Stimulated activated CD4-positive, alpha-beta T cell treated with anti-CD3 and anti-CD28 coated beads, Interleukin-12 subunit alpha, Interleukin-12 subunit beta, amount 100 ng/mL, for 24 hours (primary cell): ENCODE measurements around the gene CSNK2A3.
"Not testable (repeated sequence)": the region's sequence is repeated elsewhere in the genome, so short reads cannot be mapped to it uniquely, and the experiment has no call there.

Experiments used
- DNase-seq, 2 experiments: peaks; one replicate each; pipeline ENCODE4 v3.0.0-alpha.2; 2020; ENCODE audit warnings: low read depth in 2 of 2

The CSNK2A3 gene

DNA sequence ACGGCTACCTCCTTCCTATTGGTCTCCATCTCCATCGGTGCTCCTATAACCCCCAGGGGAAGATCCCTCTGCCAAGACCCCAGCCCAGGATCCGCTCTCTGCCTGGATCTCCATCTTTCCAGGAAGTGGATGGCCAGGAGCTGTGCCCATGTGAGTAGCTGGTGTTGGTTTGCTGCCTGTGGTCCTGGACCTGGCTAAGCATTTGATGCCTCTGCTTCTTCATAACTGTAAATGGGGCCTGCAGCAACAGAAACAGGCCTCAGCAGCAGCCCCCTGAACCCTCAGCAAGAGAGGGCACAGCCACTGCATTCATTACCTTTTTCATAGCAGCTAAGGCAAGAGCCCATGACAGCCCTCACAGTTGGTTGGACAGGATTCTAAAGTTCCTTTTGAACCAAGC, 26.6 kb upstream of the CSNK2A3 start:
- DNase-seq, result no peak

DNA sequence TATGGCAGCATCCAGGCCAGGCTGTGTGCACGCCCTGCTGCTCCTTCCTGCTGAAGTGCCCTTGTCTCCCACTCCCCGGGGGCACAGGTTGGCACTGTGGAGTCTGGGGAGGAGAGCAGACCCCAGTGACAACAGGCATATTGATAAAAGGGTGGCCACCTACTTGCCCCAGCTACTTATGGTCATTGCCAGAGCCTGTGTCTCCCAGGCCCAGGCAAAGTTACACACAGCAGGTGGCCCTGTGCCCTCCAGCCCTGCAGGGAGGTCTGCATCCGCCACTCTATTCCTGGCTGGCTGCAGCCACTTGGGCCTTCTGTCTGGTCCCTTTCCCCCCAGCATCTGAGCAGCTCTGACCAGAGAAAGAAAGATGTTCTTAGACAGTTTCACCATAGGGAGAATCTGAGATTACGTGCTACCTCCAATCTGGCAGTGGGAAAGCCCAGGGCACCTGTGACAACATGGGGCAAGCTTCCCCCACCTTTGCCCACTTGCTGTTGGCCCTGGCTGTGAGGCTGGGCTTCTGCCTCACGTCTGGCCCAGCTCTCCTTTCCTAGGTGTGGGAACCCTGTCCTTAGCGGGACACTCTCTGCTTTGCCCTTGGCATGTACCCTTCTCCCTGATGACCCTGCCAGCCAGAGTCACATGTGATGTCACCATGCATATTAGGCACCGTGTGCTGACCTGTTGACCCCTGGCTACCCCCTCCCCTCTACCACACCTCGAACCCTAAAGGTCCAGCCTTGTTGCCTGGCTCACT, 25.3 kb upstream of the CSNK2A3 start:
- DNase-seq, result no peak

DNA sequence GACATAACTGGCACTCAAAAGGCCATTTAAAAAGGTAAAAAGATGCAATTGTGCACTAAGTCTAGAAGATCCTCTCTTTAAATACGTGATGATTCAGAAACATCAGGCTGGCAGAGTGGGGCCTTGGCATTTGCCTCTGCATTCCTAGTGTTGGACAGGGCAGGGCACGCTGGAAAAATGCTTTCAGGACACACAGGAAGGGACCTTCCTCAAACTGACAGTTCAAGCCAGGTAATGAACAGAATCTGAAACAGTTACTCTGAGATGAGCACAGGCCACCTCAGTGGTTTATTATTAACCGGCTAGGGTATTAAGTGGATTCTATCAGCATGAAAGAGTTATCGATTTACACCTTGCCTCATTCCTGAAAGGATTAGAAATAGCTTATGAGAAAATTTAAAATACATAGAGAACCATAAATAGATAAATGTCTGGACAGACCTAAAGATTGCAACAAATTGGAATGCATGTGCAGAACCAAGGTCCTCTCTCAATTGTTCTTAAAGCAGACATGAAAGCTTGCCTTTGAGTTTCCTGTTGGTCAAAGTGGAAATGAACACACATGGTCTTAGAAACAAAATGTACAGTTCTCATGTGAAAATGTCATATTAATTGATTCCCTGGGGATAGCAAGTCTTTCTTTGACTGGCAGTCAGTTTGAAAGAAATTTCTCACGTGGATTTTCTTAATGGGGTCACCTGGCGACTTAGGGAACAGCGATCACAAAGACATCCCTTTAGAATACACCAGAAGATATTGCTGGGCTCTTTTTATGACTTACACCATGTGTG, 21.5 kb upstream of the CSNK2A3 start:
- DNase-seq, result no peak

DNA sequence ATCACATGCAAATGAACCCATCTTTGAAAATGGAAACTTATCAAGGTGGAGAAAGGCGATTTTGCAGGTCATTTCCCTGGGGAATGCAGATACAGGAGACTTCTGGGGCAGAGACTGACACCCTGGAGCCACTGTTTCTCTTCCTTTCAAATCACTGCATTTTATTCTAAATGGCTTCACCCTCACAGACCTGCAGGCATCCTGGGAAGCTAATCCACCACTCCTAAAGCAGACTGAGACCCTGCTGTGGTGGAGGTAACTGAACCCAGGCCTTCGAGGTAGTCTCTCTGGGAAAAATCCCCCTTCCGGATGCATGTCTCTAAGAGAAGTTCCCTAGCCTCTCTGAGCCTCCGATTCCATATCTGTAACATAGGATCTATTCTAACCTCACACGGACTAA, 20.9 kb upstream of the CSNK2A3 start:
- no peak for DNase-seq

DNA sequence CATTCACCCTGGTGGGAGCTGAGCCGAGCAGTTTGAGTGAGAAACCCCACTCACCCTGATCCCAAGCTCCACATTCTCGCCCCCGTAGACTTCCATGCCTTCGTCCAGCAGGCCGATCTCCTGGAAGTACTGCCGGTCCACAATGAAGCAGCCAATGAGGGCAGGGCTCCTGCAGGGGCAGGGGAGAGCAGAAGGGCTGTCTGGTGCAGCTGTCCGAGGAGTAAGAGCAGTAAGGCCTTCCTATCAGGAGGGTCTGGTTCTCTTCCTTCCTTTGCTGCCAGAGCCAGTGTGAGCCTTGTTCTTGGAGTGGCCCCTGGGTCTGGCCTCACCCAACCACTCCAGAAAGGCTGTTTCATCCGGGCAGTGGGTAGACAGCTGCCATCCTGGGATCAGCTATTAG, 19.4 kb upstream of the CSNK2A3 start:
- DNase-seq, result no peak

DNA sequence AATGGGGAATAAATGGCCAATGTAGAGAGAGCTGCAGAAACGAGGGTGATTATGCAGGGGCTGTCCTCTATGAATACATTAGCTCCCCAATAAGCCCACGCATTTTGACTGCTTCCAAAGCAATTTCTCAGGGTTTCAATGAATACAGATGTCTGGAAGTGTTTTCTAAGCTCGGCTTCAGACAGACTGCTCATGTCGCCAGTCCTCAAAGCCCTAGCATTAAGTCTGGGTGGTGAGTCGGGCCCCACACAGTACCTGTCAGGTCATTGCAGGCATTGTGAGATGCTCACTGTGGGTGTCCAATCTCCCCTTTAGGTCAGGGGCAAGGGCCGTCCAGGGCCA, 17.9 kb upstream of the CSNK2A3 start:
- no peak for DNase-seq

DNA sequence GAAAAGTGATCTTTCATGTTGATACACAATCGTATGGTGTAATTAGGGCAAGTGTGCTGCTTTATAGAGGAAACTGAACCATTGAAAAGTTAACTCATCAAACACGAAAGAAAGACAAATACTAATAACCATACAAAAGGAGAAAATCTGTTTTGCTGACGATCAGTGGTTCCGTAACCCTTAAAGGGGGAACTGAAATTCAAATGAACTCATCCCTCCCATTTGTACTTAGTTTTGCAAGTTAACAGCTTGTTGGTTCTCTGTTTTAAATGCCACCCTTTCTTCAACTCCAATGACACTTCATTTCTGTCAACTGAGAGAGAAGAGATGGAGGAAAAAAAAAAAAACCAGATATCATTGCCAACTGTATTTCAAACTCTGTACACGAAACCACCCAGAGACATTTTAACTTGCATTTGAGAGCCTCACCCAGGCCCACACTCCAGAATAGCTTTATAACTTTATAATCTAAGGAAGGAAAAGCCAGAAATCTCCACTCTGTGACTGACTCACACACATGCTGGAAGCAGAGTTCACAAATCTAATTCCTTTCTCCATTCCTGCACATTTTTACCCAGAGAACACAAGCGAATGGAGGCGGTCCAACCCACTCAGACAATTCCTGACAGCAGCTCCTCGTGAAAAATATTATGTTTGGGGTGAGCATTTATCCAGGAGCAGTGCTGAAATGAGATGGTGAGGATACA, 17.4 kb upstream of the CSNK2A3 start:
- no peak for DNase-seq

DNA sequence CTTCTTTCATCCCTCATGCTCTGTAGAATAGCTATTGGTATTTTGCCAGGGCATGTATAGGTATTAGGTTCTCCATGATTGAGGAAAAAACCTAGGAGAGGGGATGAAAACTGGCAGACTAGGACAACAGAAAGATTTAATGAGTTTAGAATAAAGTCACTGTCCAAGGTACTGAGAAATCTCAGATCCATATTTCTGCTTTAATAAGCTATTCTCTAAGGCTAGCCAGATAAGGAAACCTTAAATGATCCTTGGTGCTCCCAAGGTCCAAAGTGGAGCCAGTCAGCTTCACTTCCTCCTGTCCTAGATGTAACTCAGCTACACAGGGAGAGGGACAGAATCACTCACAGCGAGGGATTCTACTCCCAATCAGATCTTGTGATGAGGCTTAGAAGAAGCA, 13.7 kb upstream of the CSNK2A3 start:
- no peak for DNase-seq

DNA sequence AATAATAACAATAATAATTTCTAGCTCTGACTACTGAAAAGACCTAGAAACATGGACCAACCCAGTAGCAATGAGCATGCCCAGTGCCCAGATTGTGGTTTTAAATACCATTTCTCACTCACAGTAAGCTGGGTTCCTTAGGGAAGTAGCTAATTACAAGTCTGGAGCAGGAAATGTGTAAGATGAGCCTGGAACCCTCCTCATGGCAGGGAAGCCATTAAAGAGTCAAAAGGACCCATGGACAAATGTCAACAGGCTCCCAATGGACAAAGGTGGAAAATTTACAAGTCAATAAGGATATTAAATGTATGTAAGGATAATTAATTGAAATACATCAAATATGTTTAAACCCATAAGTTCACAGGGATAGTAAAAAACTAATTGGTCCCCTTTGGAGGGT, 10.6 kb upstream of the CSNK2A3 start:
- DNase-seq, result no peak

DNA sequence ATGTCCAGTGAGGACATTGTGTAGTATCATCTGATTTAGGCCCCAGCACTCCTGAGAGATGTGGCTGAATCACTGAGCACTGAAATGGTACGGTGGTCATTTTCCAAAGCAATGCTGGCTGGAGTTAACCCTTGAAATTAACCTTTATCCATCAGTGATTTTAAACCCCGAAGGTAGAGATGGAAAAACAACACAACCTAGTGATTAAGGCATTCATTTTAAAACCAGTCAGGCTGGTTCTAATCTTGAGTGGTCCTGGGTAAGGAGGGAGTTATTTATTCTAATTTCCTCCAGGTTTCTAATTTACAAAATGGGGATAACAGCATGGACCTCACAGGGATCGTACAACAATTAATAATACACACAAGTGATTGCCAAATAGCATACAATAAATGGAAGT, 6.6 kb upstream of the CSNK2A3 start:
- DNase-seq, result no peak

DNA sequence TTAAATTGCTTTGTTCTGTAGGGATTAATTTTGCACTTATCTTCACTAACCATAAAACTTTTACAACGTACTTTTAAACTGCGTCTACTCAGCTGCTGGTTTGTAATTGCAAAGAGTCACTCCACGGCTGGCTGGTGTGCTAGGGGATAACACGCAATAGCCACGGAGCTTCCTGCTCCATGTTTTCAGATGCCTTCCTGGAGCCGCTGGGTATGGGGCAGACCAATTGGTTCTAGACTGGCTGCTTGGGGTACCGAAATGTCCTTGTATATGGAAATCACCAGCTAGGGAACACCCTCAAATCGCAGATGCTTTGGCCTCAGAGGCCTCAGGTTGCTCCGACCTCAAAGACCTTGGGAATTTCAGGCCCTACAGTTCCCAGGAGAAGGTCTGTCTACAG, 3.8 kb upstream of the CSNK2A3 start:
- no peak for DNase-seq

DNA sequence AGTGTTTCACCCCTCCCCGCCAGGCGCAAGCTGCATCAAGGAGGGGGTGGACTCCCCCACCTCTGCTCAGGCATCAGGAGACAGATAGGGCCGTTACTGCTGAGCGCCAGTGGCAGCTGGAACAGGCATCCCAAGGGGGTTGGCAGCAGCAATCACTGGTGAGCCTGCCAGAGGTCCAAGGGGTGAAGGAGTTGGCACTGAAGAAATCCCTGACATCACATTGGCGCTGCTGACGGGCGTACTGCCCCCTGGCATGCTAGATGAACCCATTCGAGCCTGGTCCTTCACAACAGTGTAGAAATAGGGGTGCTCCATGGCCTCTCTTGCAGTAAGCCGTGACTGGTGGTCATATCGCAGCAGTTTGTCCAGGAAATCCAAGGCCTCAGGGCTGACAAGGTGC, 1.2 kb downstream of the CSNK2A3 start:
- not testable (repeated sequence) for DNase-seq

DNA sequence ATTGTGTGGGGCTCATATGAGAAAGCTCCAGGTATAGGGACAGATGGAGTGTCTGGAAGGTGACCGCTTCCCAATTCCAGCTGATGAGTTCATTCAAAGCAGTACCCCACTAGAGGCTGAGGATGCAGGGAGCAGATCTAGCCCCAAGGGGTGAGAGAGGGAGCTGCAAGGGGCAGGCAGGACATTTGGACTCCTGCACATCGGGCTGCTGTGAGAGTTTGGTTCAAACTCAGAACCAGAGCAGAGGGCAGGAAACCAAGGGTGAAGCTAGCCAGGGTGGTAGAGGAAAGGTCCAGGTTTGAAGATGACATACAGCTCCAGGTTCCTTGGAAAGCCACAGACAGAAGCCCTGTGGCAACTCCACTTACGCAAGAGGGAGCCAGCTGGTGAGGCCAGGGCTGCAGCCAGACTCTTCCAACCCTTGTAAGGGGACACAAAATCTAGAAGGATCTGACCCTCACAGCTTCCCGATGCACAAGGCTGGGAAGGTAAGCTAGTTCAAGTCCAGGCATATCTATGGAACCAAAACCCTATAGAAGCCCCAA, 1.9 kb downstream of the CSNK2A3 start:
- DNase-seq, result no peak

DNA sequence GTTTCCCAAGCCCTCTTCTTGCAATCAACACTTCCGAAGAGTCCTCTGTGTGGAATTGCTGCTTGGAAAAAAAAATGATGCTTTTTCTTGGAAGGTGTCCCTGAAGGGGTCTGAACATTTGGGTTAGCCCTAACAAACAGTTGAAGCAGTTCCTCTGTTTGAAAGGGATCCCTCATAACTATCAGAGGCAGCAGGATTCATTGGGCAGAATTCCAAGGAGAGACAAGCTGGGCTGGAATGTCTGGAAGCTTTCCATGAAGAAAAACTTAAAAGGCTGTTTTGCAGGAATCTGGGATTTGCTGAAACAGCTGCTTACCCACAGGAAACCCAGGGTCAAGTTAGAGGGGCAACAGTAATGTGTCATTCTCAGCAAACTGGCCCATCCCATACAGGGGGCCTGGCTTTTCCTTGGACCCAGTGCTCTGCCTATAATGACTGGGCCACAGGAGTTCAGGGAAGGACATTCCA, 3.1 kb downstream of the CSNK2A3 start:
- DNase-seq, result no peak

DNA sequence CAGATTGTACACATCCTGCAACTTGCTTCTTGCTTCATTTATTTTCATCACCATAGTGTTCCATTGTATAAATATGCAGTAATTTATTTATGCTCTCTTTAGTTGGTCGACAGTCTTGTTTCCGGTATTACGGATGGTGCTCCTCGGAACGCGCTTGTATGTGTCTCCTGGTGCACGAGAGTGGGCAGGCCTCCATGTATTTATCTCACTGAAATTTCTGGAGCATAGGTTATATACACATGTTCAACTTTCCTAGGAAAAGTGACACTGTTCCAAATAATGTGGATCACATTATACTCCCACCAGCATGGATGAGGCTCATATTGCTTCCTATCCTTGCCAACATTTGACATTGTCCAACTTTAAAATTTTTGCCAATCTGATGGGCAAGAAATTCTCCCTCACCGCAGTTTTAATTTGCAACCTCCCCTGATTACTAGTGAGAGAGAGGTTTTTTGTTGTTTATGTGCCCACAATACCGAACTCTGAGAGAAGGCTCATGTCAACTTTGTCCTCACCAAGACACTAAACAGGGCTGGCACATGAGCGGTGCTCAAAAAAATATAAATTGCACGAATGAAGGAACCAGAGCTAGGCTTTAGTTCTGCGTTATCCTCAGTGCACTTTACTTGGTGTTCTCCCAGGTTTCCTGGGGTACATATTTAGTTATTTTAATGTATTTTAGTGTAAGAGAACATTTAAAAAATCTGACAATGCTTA, 3.8 kb downstream of the CSNK2A3 start:
- DNase-seq, result no peak

DNA sequence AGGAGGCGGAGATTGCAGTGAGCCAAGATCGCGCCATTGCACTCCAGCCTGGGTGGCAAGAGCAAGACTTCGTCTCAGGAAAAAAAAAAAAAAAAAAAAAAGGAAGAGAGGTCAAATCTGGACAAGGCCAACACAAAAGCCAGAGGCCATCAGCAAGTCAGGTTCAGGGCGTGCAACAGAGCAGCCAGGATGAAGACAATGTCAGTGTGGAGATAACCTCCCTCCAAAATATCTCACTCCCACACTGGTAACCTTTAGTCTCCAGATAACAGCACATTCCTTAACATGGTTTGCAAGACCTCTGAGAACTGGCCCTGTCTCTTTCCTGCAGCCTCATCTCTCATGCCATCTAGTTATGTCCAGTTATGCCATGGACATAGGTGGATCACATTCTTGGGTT, 4.7 kb downstream of the CSNK2A3 start:
- no peak for DNase-seq

DNA sequence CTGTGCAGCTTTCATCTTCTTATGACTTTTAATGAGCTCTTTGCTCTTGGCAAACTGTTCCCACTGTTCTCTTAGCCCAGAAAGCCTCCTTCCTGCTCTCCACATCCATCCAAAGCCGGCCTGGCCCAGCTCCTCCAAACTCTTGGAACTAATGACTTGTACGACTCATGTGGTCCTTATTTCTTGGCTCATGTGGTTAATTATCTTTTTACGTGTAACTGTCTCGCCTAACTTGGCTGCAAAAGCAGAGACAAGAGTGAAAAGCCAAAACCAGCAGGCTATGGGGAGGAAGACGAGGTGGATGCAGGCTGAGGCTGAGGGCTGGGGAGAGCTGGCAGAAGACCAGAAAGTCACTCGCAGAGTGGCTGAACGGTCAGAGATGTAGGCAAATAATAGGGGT, 5.5 kb downstream of the CSNK2A3 start:
- no peak for DNase-seq

DNA sequence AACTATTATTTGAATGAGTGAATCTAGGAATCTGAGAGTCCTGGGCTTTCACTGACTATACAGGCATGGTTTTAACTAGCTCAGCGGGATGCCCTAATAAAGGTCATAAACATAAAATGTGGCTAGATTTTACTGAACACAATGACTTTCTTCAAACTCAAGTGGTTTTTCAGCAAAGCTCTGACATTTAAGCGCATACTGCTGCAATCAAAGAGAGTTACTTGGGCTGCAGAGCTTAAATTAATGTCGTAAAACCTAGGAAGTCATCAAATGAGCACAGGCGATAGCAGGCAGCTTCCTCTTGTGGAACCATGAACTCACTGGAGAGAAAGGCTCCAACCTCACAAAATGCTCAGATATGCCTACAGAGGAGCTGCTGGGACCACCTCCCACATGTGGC, 6.7 kb downstream of the CSNK2A3 start:
- DNase-seq, result no peak

DNA sequence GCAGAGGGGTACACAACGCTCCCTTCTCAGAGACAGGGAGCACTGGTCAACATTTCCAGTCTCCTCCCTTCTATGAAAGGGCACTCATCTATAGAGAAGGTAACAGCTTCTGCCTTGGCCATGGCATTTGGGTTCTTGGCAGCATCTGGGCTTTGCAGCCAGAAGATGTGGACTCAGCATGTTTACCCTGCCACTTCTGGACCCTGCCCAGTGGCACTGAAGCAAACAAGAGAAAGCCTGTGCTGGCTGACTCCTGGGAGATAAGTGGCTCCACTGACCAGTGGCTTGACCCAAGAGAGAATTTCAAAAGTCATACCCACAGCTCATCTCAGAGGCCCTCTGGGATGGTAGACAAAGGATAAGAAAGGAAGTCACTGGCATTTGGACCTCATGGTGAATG, 8.0 kb downstream of the CSNK2A3 start:
- DNase-seq, result no peak

DNA sequence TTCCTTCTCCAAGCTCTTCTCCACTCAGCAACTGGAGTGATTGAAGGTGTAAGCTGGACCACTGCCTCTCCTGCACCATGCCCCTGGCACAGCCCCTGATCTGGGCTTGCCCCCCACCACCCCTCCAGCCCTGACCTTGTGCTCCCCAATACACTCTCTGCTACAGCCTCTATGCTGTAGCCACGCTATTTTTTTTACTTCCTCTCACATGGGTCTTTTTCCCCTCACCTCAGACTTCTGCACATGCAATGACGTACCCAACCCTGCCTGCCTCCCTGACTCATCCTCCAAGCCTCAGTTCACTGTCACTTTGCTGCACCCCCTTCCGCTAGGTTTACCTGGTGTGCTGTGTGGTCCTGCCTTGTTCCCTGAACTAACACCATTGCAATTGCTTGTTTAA, 9.0 kb downstream of the CSNK2A3 start:
- DNase-seq, result no peak

DNA sequence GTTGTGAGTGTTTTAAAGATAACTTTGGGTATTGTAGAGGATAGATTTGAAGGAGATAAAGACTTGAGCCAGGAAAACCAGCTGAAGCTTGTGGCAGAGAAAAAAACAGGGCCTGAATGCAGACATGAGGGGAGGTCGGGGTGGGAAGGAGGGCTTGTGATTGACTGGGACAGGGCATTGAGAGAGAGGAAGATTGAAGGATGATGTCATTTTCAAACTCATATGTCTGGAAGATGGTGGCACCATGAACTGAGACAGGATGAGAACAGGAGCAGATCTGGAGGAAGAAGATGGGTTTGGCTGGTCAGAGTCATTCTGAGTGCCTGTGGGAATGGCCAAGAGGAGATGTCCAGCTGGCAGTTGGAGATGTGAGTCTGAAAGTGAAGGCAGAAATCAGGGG, 14.7 kb downstream of the CSNK2A3 start:
- no peak for DNase-seq

DNA sequence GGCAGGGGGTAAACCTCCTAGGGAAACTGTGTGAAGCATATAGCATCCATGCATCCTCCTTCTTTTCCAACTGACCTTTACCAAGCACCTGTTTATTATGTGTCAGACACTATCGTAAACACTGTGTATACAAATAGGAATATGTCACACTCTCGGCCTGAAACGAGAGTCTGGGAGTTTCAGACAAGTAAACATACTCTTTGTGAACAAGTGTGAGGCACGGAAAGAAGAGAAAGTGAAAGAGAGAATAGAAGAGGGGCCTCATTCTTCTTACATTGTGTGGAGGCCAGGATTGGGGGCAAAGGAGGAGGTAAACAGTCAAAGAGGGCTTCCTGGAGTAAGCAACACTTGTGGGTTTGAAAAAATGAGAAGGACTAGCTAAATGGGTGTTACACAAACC, 16.4 kb downstream of the CSNK2A3 start:
- DNase-seq, result no peak
